GM12865 (cell line): ENCODE measurements around the gene RPGR.

ENCODE experiments used
- DNase-seq: peaks from one replicate; pipeline ENCODE4 v3.0.0; 2010; ENCODE audit warnings: low read depth
- H3K4me3 ChIP-seq: 2 replicates; pipeline ENCODE4 v1.5.1; 2011; ENCODE audit warnings: mild to moderate bottlenecking, low read depth, low read length, control low read depth
- CTCF ChIP-seq: IDR thresholded peaks from 2 replicates; pipeline ENCODE4 v1.5.1; 2011; ENCODE audit warnings: low read length, control low read depth, low read depth, inconsistent platforms; ENCODE audit not compliant: insufficient read depth; ENCODE audit errors: missing control alignments

Gene RPGR

GRCh38 chrX:38285649-38286048 lies 41.7 kb downstream of the RPGR start:
- no peak for DNase-seq
- no peak overlapping the region for H3K4me3 ChIP-seq
- no peak for TF ChIP-seq CTCF

GRCh38 chrX:38282049-38282448 lies 45.3 kb downstream of the RPGR start:
- no peak for DNase-seq
- H3K4me3 ChIP-seq: no peak overlapping the region
- TF ChIP-seq CTCF: no peak

GRCh38 chrX:38279188-38279587 lies 48.1 kb downstream of the RPGR start:
- no peak for TF ChIP-seq CTCF
- no peak for DNase-seq
- H3K4me3 ChIP-seq: no peak overlapping the region

GRCh38 chrX:38278682-38279081 lies 48.6 kb downstream of the RPGR start:
- no peak for DNase-seq
- no peak overlapping the region for H3K4me3 ChIP-seq
- TF ChIP-seq CTCF: no peak

- no peak for DNase-seq
- TF ChIP-seq CTCF: no peak
- H3K4me3 ChIP-seq: no peak overlapping the region
Measured at GRCh38 chrX:38277802-38278201, 49.5 kb downstream of the RPGR start.

GRCh38 chrX:38277136-38277535 lies 50.2 kb downstream of the RPGR start:
- no peak overlapping the region for H3K4me3 ChIP-seq
- no peak for DNase-seq
- no peak for TF ChIP-seq CTCF

- no peak for DNase-seq
- TF ChIP-seq CTCF: no peak
- H3K4me3 ChIP-seq: no peak overlapping the region
Measured at GRCh38 chrX:38276089-38276488, 51.2 kb downstream of the RPGR start.
